HepG2 (cell line): Measurements from ENCODE around the gene VAT1L. TPM values are rescaled to one million over a fixed set of nuclear protein-coding genes. Genes with fewer than 3 reads are reported as not detected.

Source experiments
- ATAC-seq: fragments of 200-7000 bp; cut with Tn5 transposase; 3 replicates; pipeline ENCODE4 v1.9.1; 2020; ENCODE audit warnings: mild to moderate bottlenecking, moderate library complexity
- BruUV-seq: library from RNA; stranded (reverse); fragments of 400-500 nt; replicated peaks from 2 replicates; lab custom pipeline; 2021; lab: Mats Ljungman, UMichigan
- CTCF ChIA-PET: fragments of 300-600 bp; formaldehyde crosslinking; extraction: SDS; loops from one replicate; lab custom pipeline; 2021; ENCODE audit warnings: low total read pairs, inconsistent platforms, low intra/inter-chr PET ratio; lab: Yijun Ruan, JAX
- POLR2A ChIA-PET: fragments of 350-600 bp; sonication (Branson Sonifier 250); formaldehyde crosslinking; loops from one replicate; lab custom pipeline; 2020; ENCODE audit warnings: antibody characterized with exemption, inconsistent platforms; lab: Yijun Ruan, JAX
- DNase-seq: peaks from one replicate; pipeline ENCODE4 v3.0.0-alpha.2; 2015; ENCODE audit warnings: low spot score
- FAIRE-seq: peaks from 3 replicates; lab custom pipeline; 2011; peaks lifted over from hg19 to GRCh38; lab: Jason Lieb, UNC
- H2AFZ ChIP-seq: one replicate; pipeline ENCODE4 v1.6.1; 2011; ENCODE audit warnings: low read length, inconsistent platforms
- H3K27ac ChIP-seq: fragments of 300-600 bp; 3 replicates; pipeline ENCODE4 v1.8.0; 2011; ENCODE audit warnings: mixed run types, mild to moderate bottlenecking, mixed read lengths, low read length, inconsistent platforms; ENCODE audit not compliant: insufficient read depth; ENCODE audit errors: extremely low read length
- H3K27me3 ChIP-seq, 2 experiments: fragments of 200-600 bp in 1 of 2; 2 replicates in 1 of 2; 3 replicates in 1 of 2; pipeline versions ENCODE4 v1.6.0 to v1.8.0; 2011; ENCODE audit warnings: low read length in 2 of 2, mild to moderate bottlenecking in 2 of 2, moderate library complexity in 2 of 2, inconsistent platforms in 1 of 2; ENCODE audit not compliant: insufficient read depth in 2 of 2, control insufficient read depth in 1 of 2
- H3K36me3 ChIP-seq, 2 experiments: fragments of 200-600 bp in 1 of 2; replicated peaks in 1 of 2; 2 replicates in 1 of 2; 3 replicates in 1 of 2; pipeline versions ENCODE4 v1.5.1 to v1.8.0; 2011; ENCODE audit warnings: low read length in 2 of 2, inconsistent platforms in 1 of 2; ENCODE audit not compliant: insufficient read depth in 2 of 2, control insufficient read depth in 1 of 2
- H3K4me1 ChIP-seq: 2 replicates; pipeline ENCODE4 v1.5.1; 2012; ENCODE audit warnings: low read length, inconsistent platforms; ENCODE audit not compliant: insufficient read depth
- H3K4me2 ChIP-seq: 2 replicates; pipeline ENCODE4 v1.6.0; 2011; ENCODE audit warnings: low read depth, low read length, inconsistent platforms
- H3K4me3 ChIP-seq, 3 experiments: fragments of 200-600 bp in 1 of 3; sonication (generic), shearing (Covaris generic) in 1 of 3; replicated peaks in 1 of 3; 2 replicates each; pipeline ENCODE4 v1.5.1; 2011 to 2016; ENCODE audit warnings: low read length in 3 of 3, inconsistent platforms in 2 of 3, low read depth in 2 of 3, mild to moderate bottlenecking in 2 of 3, control low read depth in 1 of 3, mixed read lengths in 1 of 3; ENCODE audit not compliant: insufficient read depth in 1 of 3
- H3K79me2 ChIP-seq: one replicate; pipeline ENCODE4 v1.6.1; 2011; ENCODE audit warnings: low read length, inconsistent platforms; ENCODE audit not compliant: insufficient read depth
- H3K9ac ChIP-seq: 2 replicates; pipeline ENCODE4 v1.6.0; 2011; ENCODE audit warnings: mild to moderate bottlenecking, low read depth, low read length, inconsistent platforms; ENCODE audit not compliant: insufficient read depth
- H3K9me3 ChIP-seq: 2 replicates; pipeline ENCODE4 v1.5.1; 2012; ENCODE audit warnings: mild to moderate bottlenecking, low read length
- H4K20me1 ChIP-seq: 2 replicates; pipeline ENCODE4 v1.6.0; 2011; ENCODE audit warnings: inconsistent platforms, mild to moderate bottlenecking, low read length, moderate library complexity; ENCODE audit not compliant: insufficient read depth
- BRD4 ChIP-seq: sonication (generic); formaldehyde crosslinking; IDR thresholded peaks from 2 replicates; pipeline ENCODE4 v1.4.0; 2020; ENCODE audit warnings: missing genetic modification reagents
- DZIP1 ChIP-seq: sonication (generic); formaldehyde crosslinking; IDR thresholded peaks from 2 replicates; pipeline ENCODE4 v1.5.0; 2020; ENCODE audit warnings: mild to moderate bottlenecking, missing genetic modification reagents
- ELF4 ChIP-seq: sonication (generic); formaldehyde crosslinking; IDR thresholded peaks from 2 replicates; pipeline ENCODE4 v1.5.0; 2020; ENCODE audit warnings: missing genetic modification reagents, mild to moderate bottlenecking, moderate library complexity, borderline replicate concordance
- HDAC2 ChIP-seq: sonication (generic); formaldehyde crosslinking; IDR thresholded peaks from 2 replicates; pipeline ENCODE4 v1.4.0; 2020; ENCODE audit warnings: missing genetic modification reagents
- KAT8 ChIP-seq: IDR thresholded peaks from 2 replicates; pipeline ENCODE4 v1.6.1; 2016; ENCODE audit warnings: missing genetic modification reagents, missing compliant biosample characterization
- KMT2B ChIP-seq: IDR thresholded peaks from 2 replicates; pipeline ENCODE4 v1.6.1; 2016; ENCODE audit warnings: missing genetic modification reagents, missing compliant biosample characterization
- MED13 ChIP-seq: sonication (generic); formaldehyde crosslinking; IDR thresholded peaks from 2 replicates; pipeline ENCODE4 v1.5.0; 2020; ENCODE audit warnings: missing genetic modification reagents
- MYC ChIP-seq: sonication (generic); formaldehyde crosslinking; IDR thresholded peaks from 2 replicates; pipeline ENCODE4 v1.9.0; 2021; ENCODE audit warnings: missing genetic modification reagents, borderline replicate concordance
- RBM22 ChIP-seq: fragments of 200-400 bp; formaldehyde crosslinking; optimal IDR thresholded peaks from 2 replicates; pipeline ENCODE3; 2017; ENCODE audit warnings: mild to moderate bottlenecking, low read length, moderate library complexity
- REL ChIP-seq: sonication (generic); formaldehyde crosslinking; conservative IDR thresholded peaks from 2 replicates; pipeline ENCODE4 v1.8.0; 2022; ENCODE audit warnings: mild to moderate bottlenecking, missing genetic modification reagents, moderate library complexity
- REXO4 ChIP-seq: sonication (generic); formaldehyde crosslinking; IDR thresholded peaks from 2 replicates; pipeline ENCODE4 v1.8.0; 2022; ENCODE audit warnings: missing genetic modification reagents, mild to moderate bottlenecking, borderline replicate concordance
- SNAPC4 ChIP-seq: sonication (generic); formaldehyde crosslinking; IDR thresholded peaks from 2 replicates; pipeline ENCODE4 v1.4.0; 2020; ENCODE audit warnings: mild to moderate bottlenecking, missing genetic modification reagents
- ZNF234 ChIP-seq: sonication (generic); formaldehyde crosslinking; conservative IDR thresholded peaks from 2 replicates; pipeline ENCODE4 v1.5.1; 2020; ENCODE audit warnings: mild to moderate bottlenecking, missing genetic modification reagents
- ZNF569 ChIP-seq: sonication (generic); formaldehyde crosslinking; IDR thresholded peaks from 2 replicates; pipeline ENCODE4 v1.5.0; 2020; ENCODE audit warnings: mild to moderate bottlenecking, missing genetic modification reagents, moderate library complexity, borderline replicate concordance
- ZNF644 ChIP-seq: IDR thresholded peaks from 2 replicates; pipeline ENCODE4 v1.6.1; 2016; ENCODE audit warnings: low read depth
- WGBS: methylation state at CpG from one replicate; pipeline ENCODE4 v1.1.6; 2017; ENCODE audit warnings: low lambda C conversion rate; 5-methylcytosine and 5-hydroxymethylcytosine counted together
- in situ Hi-C: cut with HindIII; loops from 2 replicates; pipeline ENCODE4 v1.10.0; 2017; ENCODE audit warnings: low pct_unique_long_range_greater_than_20kb; ENCODE audit not compliant: extremely low pct_ligation_motif_present
- intact Hi-C: fragments of 100-400 bp; cut with micrococcal nuclease; formaldehyde crosslinking; loops from one replicate; pipeline ENCODE4 v1.10.0; 2022; ENCODE audit not compliant: unreplicated experiment
- polyA plus RNA-seq, 8 experiments: library from polyadenylated mRNA; depleted of rRNA in 3 of 8; stranded (reverse) in 7 of 8; unstranded in 1 of 8; fragments of >200 nt; fragmentation: Illumina TruSeq in 4 of 8; extraction: Trizol in 4 of 8; gene quantifications; 2 replicates each; pipeline versions ENCODE4 v1.2.1 to v1.2.3, GENCODE V29; 2011 to 2016; ENCODE audit warnings: low read depth in 4 of 8, missing spikeins in 1 of 8, mixed read lengths in 1 of 8; ENCODE audit not compliant: insufficient read depth in 1 of 8
- total RNA-seq, 5 experiments: library from RNA; depleted of rRNA; stranded (reverse); fragments of >200 nt; fragmentation: Illumina TruSeq; extraction: Trizol; gene quantifications; 2 replicates each; pipeline ENCODE4 v1.2.3, GENCODE V29; 2016; ENCODE audit warnings: low read depth in 1 of 5
- TF ChIP-seq, protein P1 (sequence below): sonication (generic); formaldehyde crosslinking; IDR thresholded peaks from 2 replicates; pipeline ENCODE4 v1.5.1; 2020; ENCODE audit warnings: missing genetic modification reagents, mild to moderate bottlenecking, borderline replicate concordance

VAT1L gene
- total and polyA plus RNA-seq, 2 of the 13 experiments (the other 11 are each of a cell fraction or from before 2014, with no cell fraction given), result not detected

DNA sequence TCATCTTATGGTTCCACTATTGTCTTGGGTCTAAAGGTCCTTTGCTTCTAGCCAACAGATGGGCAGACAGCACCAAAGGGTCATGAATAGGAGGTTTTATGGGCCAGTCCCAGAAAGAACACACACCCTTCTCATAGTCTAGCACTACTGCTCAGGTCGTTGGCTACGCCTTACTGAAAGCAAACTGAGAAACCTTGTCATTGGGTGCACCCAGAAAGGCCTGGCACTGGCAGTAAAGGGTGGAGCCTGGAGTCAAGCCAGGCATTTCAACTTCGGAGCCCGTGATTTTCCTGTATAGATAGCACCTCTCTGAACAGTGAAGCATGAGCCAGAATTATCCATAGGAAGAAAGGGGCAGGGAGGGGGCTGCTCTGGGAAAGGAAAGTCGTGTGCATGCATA is 74.9 kb downstream of the VAT1L start:
- H3K36me3 ChIP-seq, result no peaks in the 10 kb centered on the region
- no peaks in the 10 kb centered on the region for H3K79me2 ChIP-seq
- H4K20me1 ChIP-seq, result no peaks in the 10 kb centered on the region
- intact Hi-C loops (no loop called here), in situ Hi-C loops (no loop called here)
- no peaks in the 10 kb centered on the region for H3K9me3 ChIP-seq
- POLR2A ChIA-PET, result no interaction called here
- H3K4me3 ChIP-seq, result no peak overlapping the region
- WGBS, result 1% methylated on average over 5 of the region's 5 CpGs
- H3K4me1 ChIP-seq, result no peaks in the 10 kb centered on the region
- no TSS peak for BruUV-seq
- H3K27me3 ChIP-seq, result peaks cover 0 to 21% of the 10 kb centered on the region in 2 experiments; a peak in 3 of 5 replicates
- H3K27ac ChIP-seq, result no peak overlapping the region
- DNase-seq (no peak), FAIRE-seq (no peak), ATAC-seq (no peak)
- H2AFZ ChIP-seq, result no peak overlapping the region
- CTCF ChIA-PET, result no interaction called here
- no peak overlapping the region for H3K9ac ChIP-seq
- no peak overlapping the region for H3K4me2 ChIP-seq
- TF ChIP-seq REXO4 (CRISPR knock-in tag), result no peak
- TF ChIP-seq REL (CRISPR knock-in tag), result no peak
- TF ChIP-seq ELF4, result no peak
- TF ChIP-seq HDAC2 (CRISPR knock-in tag), result no peak
- TF ChIP-seq SNAPC4 (CRISPR knock-in tag), result no peak
- TF ChIP-seq, protein P1, sequence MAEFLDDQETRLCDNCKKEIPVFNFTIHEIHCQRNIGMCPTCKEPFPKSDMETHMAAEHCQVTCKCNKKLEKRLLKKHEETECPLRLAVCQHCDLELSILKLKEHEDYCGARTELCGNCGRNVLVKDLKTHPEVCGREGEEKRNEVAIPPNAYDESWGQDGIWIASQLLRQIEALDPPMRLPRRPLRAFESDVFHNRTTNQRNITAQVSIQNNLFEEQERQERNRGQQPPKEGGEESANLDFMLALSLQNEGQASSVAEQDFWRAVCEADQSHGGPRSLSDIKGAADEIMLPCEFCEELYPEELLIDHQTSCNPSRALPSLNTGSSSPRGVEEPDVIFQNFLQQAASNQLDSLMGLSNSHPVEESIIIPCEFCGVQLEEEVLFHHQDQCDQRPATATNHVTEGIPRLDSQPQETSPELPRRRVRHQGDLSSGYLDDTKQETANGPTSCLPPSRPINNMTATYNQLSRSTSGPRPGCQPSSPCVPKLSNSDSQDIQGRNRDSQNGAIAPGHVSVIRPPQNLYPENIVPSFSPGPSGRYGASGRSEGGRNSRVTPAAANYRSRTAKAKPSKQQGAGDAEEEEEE (CRISPR knock-in tag), result no peak
- no peak for TF ChIP-seq ZNF644 (CRISPR knock-in tag)
- TF ChIP-seq ZNF234 (CRISPR knock-in tag), result no peak
- TF ChIP-seq KMT2B (CRISPR knock-in tag), result no peak
- TF ChIP-seq DZIP1, result no peak
- no peak for TF ChIP-seq RBM22
- no peak for TF ChIP-seq MYC (CRISPR knock-in tag)
- no peak for TF ChIP-seq ZNF569 (CRISPR knock-in tag)
- no peak for TF ChIP-seq BRD4 (CRISPR knock-in tag)
- no peak for TF ChIP-seq KAT8 (CRISPR knock-in tag)
- no peak for TF ChIP-seq MED13 (CRISPR knock-in tag)
